Cardiac septum (tissue), 1 donor: ENCODE data around the gene ZNF76. TPM values are rescaled to one million over a fixed set of nuclear protein-coding genes. Genes with fewer than 3 reads are reported as not detected.

Experiments used
- DNase-seq: peaks from one replicate; pipeline ENCODE4 v3.0.0-alpha.2; 2020; ENCODE audit warnings: low spot score
- intact Hi-C: fragments of 100-400 bp; cut with DNase I; formaldehyde crosslinking; loops from one replicate; pipeline ENCODE4 v1.14.0; 2022
- long read RNA-seq: library from polyadenylated mRNA; unstranded; transcript quantifications from one replicate; pipeline ENCODE4 v2.0.0, GENCODE V29; 2021
- total RNA-seq: library from RNA; stranded (reverse); fragmentation: NEBNext Ultra II Directional; extraction: Animal tissue kit (Norgen Biotek cat#: 25700); gene quantifications from one replicate; pipeline ENCODE4 v1.2.1, GENCODE V29; 2021
- donor health status: DM: no; HTN: no; CAD: no.

The ZNF76 gene
- total RNA-seq: 39.9 TPM
- long read RNA-seq, transcript ZNF76-202 (13 exons, 2,447 nt): major isoform, 18 of 103 reads
- long read RNA-seq, transcript ZNF76-203 (14 exons, 2,716 nt): minor isoform, 16 of 103 reads
- long read RNA-seq, partial matches to known transcripts: 40 of 103 reads
- long read RNA-seq, other reads (novel, unspliced or antisense): 29 of 103 reads

GRCh38 chr6:35259194-35259947 is at the start of gene ZNF76:
Gene ZNF76 (plus strand): TSS chr6:35259735. CDS start chr6:35281152, 21,417 bp downstream.
- intact Hi-C loops: no loop called here
- DNase-seq: peak; percentile 99

- intact Hi-C loops: no loop called here
Observed at GRCh38 chr6:35213298-35213791, 46.2 kb upstream of the ZNF76 start.

GRCh38 chr6:35213824-35214756 is 45.4 kb upstream of the ZNF76 start, which contains the start of gene SCUBE3:
Gene SCUBE3 (plus strand): TSS chr6:35213956. CDS start chr6:35214419, 463 bp downstream.
- no peak for DNase-seq
- intact Hi-C loops: no loop called here

More at GRCh38 chr6:35213298-35213791, 46.2 kb upstream of the ZNF76 start:
- no peak for DNase-seq

DNA sequence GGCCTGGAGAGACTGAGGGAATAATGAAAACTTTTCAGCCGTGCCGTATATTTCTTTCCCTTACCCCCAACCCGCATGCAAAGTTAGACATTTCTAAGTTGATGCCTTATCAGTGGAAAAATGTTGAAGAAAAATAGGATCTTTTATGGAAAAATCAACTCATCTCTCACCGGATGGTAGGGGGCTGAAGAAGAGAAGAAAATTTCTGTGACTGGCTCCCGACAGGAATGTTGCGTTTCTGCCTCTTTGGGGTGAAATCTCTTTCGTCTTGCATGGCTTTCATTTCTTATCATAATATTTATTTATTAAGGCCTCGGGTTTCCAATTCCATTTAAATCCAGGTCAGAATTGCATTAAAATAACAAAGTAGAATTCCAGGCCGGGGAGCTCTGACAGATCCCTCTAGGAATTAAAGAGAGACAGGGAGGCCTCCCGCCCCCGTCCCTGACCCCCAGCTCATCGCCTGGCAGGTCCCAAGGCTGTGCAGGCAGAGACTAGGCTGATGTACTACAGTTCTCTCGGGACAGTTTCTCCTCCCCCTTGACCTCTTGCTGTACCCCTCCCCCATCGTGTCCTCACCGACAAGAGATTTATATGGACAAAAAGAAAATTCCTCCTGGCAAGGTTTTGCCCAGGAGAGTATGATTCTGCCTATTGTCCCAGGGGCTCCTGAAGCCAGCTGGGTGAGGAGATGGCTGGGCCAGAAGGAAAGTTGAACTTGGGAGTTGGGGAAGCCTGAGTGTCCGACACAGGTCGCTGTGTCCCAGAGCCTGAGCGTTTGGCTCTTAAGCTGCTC is 44.5 kb upstream of the ZNF76 start:
- no peak for DNase-seq
- intact Hi-C loops: no loop called here

DNA sequence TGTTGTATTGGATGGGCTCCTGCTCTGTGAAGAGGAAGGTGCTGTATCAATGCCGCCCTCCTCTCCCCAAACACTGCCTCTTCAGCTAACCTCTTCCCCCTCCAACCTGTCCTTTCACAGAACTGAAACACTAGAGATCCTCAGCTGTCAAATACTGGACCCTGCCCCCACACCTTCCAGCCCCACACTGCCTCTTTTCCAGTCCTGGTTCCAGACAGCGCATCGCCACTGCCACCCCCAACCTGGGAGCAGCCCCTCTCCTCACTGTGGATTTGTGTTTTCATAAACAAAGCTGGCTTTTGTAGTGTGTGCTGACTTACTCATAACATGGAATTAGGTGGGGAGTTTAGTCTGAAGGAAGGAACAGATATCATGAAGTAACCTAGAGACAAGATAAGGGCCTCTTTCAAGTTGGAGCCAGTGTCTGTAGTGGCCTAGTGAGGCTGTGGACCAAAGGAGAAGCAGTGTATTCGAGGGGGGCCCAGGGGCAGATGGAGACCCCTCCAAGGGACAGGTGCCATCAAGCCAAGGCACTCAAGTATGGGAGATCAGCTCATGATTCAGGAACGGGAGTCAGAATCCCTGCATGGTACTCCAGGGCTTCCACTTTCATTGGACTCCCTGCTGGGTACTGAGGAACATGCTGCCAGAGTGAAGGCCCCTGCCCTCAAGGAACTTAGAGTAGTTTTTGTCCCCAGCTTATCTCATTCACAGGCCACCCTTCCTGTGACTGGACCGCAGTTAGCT is 43.7 kb upstream of the ZNF76 start:
- intact Hi-C loops: no loop called here
- no peak for DNase-seq

- no peak for DNase-seq
- intact Hi-C loops: no loop called here
Observed at GRCh38 chr6:35216412-35216732, 43.2 kb upstream of the ZNF76 start.

- intact Hi-C loops: no loop called here
- DNase-seq: no peak
Observed at GRCh38 chr6:35216851-35217811, 42.4 kb upstream of the ZNF76 start.

DNA sequence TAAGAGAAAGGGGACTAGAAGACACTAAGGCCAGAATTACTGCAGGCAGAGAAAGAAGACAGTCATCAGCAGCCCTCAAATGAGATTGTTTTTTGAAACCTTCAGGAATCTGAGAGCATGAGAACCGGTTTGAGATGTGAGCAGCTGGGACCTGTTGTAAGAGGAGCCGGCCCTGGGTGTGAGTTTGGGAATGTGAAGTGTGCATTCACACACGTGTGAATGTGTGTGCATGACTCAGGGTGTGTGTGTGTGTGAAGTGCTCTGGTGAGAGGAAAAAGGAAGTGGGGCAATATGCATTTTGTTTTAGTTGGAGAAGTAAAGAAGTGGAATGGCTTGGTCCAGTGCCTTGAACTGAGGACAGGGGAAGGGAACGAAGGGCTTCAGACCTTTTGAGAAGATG is 41.5 kb upstream of the ZNF76 start:
- intact Hi-C loops: no loop called here
- DNase-seq: no peak

DNA sequence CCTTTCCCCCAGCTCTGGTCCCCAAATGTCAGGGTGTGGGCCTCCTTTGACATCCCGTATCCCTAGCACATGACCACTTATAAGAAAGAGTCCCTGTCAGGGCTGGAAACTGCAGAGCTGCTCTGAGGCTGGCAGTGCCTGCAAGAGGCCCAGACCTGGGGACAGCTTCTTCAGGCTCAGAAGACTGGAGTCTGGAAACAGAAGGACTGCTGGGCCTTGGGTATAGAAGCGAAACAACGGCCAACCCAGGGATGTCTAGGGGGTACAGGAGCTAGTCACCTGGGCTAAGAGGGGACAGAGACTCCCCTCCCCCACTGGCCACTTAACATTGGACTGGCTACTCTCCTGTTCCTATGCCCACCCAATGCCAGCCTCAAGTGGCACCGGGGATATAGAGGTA is 41.1 kb upstream of the ZNF76 start:
- intact Hi-C loops: no loop called here
- no peak for DNase-seq

GRCh38 chr6:35219683-35220326 is 39.7 kb upstream of the ZNF76 start:
- intact Hi-C loops: loop anchor here (5.0 kb wide), 1 partner anchor 73 kb away; no protein-coding TSS in a partner anchor
- no peak for DNase-seq

GRCh38 chr6:35220711-35221110 is 38.8 kb upstream of the ZNF76 start:
- intact Hi-C loops: loop anchor here (5.0 kb wide), 1 partner anchor 73 kb away; no protein-coding TSS in a partner anchor
- DNase-seq: no peak

DNA sequence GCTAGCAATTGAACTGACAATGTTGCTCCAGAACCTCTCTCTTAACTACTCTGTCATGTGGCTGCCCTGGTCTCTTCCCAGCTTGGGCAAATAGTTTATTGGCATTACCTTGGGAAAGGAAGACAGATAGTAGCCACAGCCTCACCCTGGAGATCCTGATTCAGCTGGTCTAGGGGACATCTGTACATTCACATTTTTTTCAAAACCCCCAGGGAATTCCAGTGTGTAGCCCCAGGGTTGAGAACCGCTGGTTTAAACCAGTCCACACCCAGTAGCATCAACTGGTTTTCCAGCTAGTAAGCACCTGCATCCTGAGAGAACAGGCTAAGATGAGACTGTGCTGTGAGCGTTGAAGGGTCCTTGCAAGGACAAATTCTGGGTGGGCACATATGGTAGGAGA is 36.1 kb upstream of the ZNF76 start:
- intact Hi-C loops: loop anchor here (5.0 kb wide), 1 partner anchor 76 kb away; no protein-coding TSS in a partner anchor
- DNase-seq: no peak

DNA sequence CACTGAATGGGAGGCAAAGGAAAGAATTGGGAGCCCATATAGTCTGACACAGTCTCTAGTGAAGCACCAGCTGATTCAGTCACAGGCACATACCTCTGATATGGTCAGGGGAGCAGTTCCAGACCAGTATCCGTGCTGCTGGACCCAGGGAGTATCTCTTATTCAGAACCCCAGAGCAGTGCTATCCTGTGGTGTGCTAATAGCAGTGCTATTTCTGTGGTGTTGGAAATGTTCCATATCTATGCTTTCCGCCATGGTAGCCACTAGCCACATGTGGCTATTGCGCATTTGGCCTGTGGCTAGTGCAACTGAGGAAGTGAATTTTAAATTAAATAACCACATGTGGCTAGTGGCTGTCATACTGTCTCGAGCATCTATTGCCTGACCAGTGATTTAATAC is 34.8 kb upstream of the ZNF76 start:
- intact Hi-C loops: loop anchor here (5.0 kb wide), 1 partner anchor 77 kb away; no protein-coding TSS in a partner anchor
- DNase-seq: no peak

- intact Hi-C loops: no loop called here
- DNase-seq: no peak
Observed at GRCh38 chr6:35228481-35228880, 31.1 kb upstream of the ZNF76 start.

DNA sequence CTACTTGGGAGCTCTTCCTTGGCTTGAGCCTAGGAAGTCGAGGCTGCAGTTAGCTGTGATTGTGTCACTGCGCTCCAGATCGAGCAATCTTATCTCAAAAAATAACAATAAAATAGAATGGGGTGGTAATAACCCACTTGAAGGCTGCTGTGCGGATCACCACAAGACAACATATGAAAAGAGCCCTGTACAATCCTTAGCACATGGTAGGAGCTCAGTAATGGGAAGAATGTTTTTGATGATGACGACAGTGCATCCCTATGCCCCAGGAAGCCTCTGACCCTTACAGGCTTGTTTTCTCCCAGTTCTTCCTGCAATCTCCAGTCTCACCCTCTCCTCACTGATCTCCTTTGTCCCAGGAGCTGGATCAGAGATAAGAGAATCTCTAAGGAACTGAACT is 30.2 kb upstream of the ZNF76 start:
- DNase-seq: no peak
- intact Hi-C loops: no loop called here

DNA sequence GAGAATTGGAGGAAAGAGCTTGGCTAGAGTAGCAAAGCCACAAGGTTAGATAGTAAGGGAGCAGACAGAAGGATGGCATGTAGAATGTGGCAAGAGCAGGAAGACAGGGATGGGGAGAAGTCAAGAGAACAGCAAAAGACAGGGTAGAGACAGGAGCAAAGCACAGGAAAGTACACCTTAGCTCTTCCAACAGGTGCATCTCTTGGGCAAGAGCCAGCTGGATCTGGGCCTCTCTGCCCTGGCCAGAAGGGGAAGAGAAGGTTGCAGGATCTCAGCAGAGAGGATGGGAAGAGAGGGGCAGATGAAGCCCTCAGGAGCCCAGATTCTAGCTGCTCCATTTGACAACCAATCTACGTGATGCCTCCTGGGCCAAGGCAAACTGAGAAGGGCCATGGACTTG is 29.0 kb upstream of the ZNF76 start:
- DNase-seq: no peak
- intact Hi-C loops: no loop called here

GRCh38 chr6:35230950-35231349 is 28.6 kb upstream of the ZNF76 start:
- intact Hi-C loops: no loop called here
- DNase-seq: peak; percentile 88
